Activated B cell treated with CpG ODN at 0.5 μM for 24 hours (primary cell): ENCODE measurements around the gene MAN1A2. TPM values are rescaled to one million over a fixed set of nuclear protein-coding genes. Genes with fewer than 3 reads are reported as not detected.

Source experiments
- ATAC-seq: fragments of 200-7000 bp; cut with Tn5 transposase; one replicate; pipeline ENCODE4 v1.10.0; 2021; ENCODE audit warnings: low read depth, mild to moderate bottlenecking, moderate library complexity
- CTCF ChIA-PET: fragments of 350-600 bp; sonication (Branson Sonifier 250); formaldehyde crosslinking; loops from one replicate; lab custom pipeline; 2021; ENCODE audit warnings: antibody characterized with exemption; lab: Charles Lee
- POLR2A ChIA-PET: fragments of 350-600 bp; sonication (Branson Sonifier 250); formaldehyde crosslinking; loops from one replicate; lab custom pipeline; 2021; ENCODE audit warnings: antibody characterized with exemption; lab: Charles Lee
- DNase-seq: peaks from one replicate; pipeline ENCODE4 v3.0.0; 2022
- H3K27ac Mint-ChIP-seq: one replicate; pipeline ENCODE4 v1.8.0; 2020; ENCODE audit warnings: mixed read lengths
- H3K27me3 Mint-ChIP-seq: one replicate; pipeline ENCODE4 v1.8.0; 2021; ENCODE audit warnings: mixed read lengths
- H3K36me3 Mint-ChIP-seq: one replicate; pipeline ENCODE4 v1.8.0; 2021; ENCODE audit warnings: low read depth, mixed read lengths
- H3K4me1 Mint-ChIP-seq: one replicate; pipeline ENCODE4 v1.8.0; 2021; ENCODE audit warnings: mixed read lengths
- H3K4me3 Mint-ChIP-seq: one replicate; pipeline ENCODE4 v1.8.0; 2020; ENCODE audit warnings: mild to moderate bottlenecking, mixed read lengths
- H3K9me3 Mint-ChIP-seq: one replicate; pipeline ENCODE4 v1.8.0; 2020; ENCODE audit warnings: mixed read lengths
- intact Hi-C: fragments of 100-400 bp; cut with micrococcal nuclease; formaldehyde crosslinking; loops from one replicate; pipeline ENCODE4 v1.15.1; 2024
- total RNA-seq: library from RNA; stranded (reverse); gene quantifications from 2 replicates; pipeline ENCODE4 v1.2.3, GENCODE V29; 2022
- TF ChIP-seq, protein P1 (sequence below): fragments of 200-600 bp; IDR thresholded peaks from one replicate; pipeline ENCODE4 v1.8.0; 2022; ENCODE audit warnings: antibody characterized with exemption, mild to moderate bottlenecking

Gene MAN1A2
- total RNA-seq, 1 donor from 2014 or later = 46.0 TPM

DNA sequence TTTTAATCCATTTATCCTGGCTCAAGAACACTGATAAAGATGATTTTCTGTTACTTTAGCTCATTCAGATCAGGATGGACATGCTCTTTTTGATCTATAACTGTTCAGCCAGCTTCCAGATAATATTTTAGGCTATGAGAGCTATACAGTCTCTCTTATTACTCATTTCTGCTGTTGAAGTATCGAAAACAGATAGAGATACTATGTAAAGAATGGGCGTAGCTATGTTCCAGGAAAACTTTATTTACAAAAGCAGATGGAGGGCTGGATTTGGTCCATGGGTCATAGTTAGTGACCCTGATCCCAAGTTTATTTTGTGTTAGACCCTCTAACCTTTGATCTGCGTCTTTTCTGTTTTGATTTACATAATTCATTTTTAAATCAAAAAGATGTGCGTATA is 159.8 kb downstream of the MAN1A2 start:
- ATAC-seq = no peak
- no peak overlapping the region for H3K27ac Mint-ChIP-seq

DNA sequence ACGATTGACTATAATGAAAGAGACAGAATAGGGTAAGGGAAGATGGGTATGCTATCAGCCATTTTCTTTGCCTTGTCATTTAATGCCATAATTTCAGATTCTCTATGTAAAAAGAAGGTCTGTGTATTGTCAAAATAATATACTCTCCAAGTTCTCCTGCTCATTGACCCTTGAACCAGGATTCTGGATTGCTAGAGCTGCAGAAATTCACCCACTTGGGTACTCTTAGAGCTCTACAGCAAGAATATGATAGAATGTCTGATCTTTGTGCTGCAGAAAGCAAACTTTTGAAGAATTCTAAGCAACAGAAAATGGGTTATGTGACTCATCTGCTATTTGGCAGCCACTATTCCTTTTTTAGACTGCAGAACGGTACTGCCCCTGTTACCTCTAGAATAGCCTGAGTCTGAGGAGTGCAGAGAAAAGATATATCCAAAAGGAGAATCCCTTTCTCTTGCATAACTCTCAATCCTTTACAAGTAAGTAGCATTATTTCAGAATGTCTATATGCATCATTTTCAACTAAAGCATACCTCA is 160.4 kb downstream of the MAN1A2 start:
- no peaks in the 10 kb centered on the region for H3K27me3 Mint-ChIP-seq
- no peak overlapping the region for H3K4me3 Mint-ChIP-seq
- no peak overlapping the region for H3K27ac Mint-ChIP-seq
- CTCF ChIA-PET = interaction anchor here (0.7 to 1.7 kb wide), 3 partner anchors 15 to 231 kb away, joined by 3 to 8 read pairs (median 4); no protein-coding TSS in a partner anchor
- peaks cover 12% of the 10 kb centered on the region for H3K36me3 Mint-ChIP-seq
- no peaks in the 10 kb centered on the region for H3K9me3 Mint-ChIP-seq
- TF ChIP-seq, protein P1, sequence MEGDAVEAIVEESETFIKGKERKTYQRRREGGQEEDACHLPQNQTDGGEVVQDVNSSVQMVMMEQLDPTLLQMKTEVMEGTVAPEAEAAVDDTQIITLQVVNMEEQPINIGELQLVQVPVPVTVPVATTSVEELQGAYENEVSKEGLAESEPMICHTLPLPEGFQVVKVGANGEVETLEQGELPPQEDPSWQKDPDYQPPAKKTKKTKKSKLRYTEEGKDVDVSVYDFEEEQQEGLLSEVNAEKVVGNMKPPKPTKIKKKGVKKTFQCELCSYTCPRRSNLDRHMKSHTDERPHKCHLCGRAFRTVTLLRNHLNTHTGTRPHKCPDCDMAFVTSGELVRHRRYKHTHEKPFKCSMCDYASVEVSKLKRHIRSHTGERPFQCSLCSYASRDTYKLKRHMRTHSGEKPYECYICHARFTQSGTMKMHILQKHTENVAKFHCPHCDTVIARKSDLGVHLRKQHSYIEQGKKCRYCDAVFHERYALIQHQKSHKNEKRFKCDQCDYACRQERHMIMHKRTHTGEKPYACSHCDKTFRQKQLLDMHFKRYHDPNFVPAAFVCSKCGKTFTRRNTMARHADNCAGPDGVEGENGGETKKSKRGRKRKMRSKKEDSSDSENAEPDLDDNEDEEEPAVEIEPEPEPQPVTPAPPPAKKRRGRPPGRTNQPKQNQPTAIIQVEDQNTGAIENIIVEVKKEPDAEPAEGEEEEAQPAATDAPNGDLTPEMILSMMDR = no peak
- H3K4me1 Mint-ChIP-seq = no peaks in the 10 kb centered on the region
- POLR2A ChIA-PET = interaction anchor here (0.5 kb wide), 1 partner anchor 137 kb away, joined by 4 read pairs; no protein-coding TSS in a partner anchor
- intact Hi-C loops = no loop called here
- DNase-seq (no peak), ATAC-seq (no peak)

More for the DNA sequence above, 159.8 kb downstream of the MAN1A2 start:
- TF ChIP-seq, protein P1 = no peak
- ChIA-PET CTCF (interaction anchor here (1.4 to 1.7 kb wide), 2 partner anchors 87 to 232 kb away, joined by 3 to 8 read pairs; no protein-coding TSS in a partner anchor), POLR2A (no interaction called here)
- Mint-ChIP-seq H3K4me1 (no peaks in the 10 kb centered on the region), H3K27me3 (no peaks in the 10 kb centered on the region), H3K9me3 (no peaks in the 10 kb centered on the region), H3K36me3 (peaks cover 17% of the 10 kb centered on the region), H3K4me3 (no peak overlapping the region)
- no peak for DNase-seq
- intact Hi-C loops = no loop called here

GRCh38 chr1:117529683-117530082 is 162.4 kb downstream of the MAN1A2 start:
- DNase-seq (no peak), ATAC-seq (no peak)
- POLR2A ChIA-PET = interaction anchor here (1.0 kb wide), 1 partner anchor 78 kb away, joined by 3 read pairs; no protein-coding TSS in a partner anchor
- CTCF ChIA-PET = interaction anchor here (1.4 to 2.0 kb wide), 2 partner anchors 145 to 225 kb away, joined by 5 to 13 read pairs; no protein-coding TSS in a partner anchor
- H3K4me1 Mint-ChIP-seq = no peaks in the 10 kb centered on the region
- peaks cover 10% of the 10 kb centered on the region for H3K36me3 Mint-ChIP-seq
- TF ChIP-seq, protein P1 = no peak
- H3K9me3 Mint-ChIP-seq = no peaks in the 10 kb centered on the region
- no peaks in the 10 kb centered on the region for H3K27me3 Mint-ChIP-seq
- H3K27ac Mint-ChIP-seq = no peak overlapping the region
- intact Hi-C loops = loop anchor here (10.0 kb wide), 1 partner anchor 465 kb away; the partner anchor contains the start of gene TTF2
- H3K4me3 Mint-ChIP-seq = no peak overlapping the region

- ATAC-seq (no peak), DNase-seq (no peak)
- ChIA-PET CTCF (no interaction called here), POLR2A (no interaction called here)
- Mint-ChIP-seq H3K4me1 (no peaks in the 10 kb centered on the region), H3K36me3 (peaks cover 7% of the 10 kb centered on the region), H3K27ac (no peak overlapping the region), H3K4me3 (no peak overlapping the region), H3K27me3 (no peaks in the 10 kb centered on the region), H3K9me3 (no peaks in the 10 kb centered on the region)
- TF ChIP-seq, protein P1 = no peak
- intact Hi-C loops = loop anchor here (10.0 kb wide), 1 partner anchor 466 kb away; the partner anchor contains the start of gene TTF2
These were observed 164.0 kb downstream of the MAN1A2 start for GRCh38 chr1:117531222-117531621.

- Mint-ChIP-seq H3K27ac (no peak overlapping the region), H3K9me3 (no peaks in the 10 kb centered on the region)
These were observed 167.8 kb downstream of the MAN1A2 start for GRCh38 chr1:117534995-117535467.

More at GRCh38 chr1:117534995-117535467, 167.8 kb downstream of the MAN1A2 start:
- peak; percentile 85 for ATAC-seq
- TF ChIP-seq, protein P1 = no peak
- H3K4me1 Mint-ChIP-seq = peaks cover 2% of the 10 kb centered on the region
- H3K36me3 Mint-ChIP-seq = no peaks in the 10 kb centered on the region
- CTCF ChIA-PET = interaction anchor here (0.6 to 10.7 kb wide), 46 partner anchors 8 to 466 kb away, joined by 3 to 239 read pairs (median 5); no protein-coding TSS in a partner anchor
- H3K27me3 Mint-ChIP-seq = no peaks in the 10 kb centered on the region
- peak overlapping the region; percentile 16 for H3K4me3 Mint-ChIP-seq
- peak; percentile 26 for DNase-seq
- intact Hi-C loops = loop anchor here (1.0 to 10.0 kb wide), 9 partner anchors 23 to 470 kb away; partner anchors contain the start of gene TTF2
- POLR2A ChIA-PET = interaction anchor here (0.6 to 3.4 kb wide), 14 partner anchors 40 to 223 kb away, joined by 3 to 24 read pairs (median 4); partner anchors contain the start of gene TENT5C
